Measurements from ENCODE around the gene MILR1.

GRCh38 chr17:64411999-64412771, 36.7 kb upstream of the MILR1 start:
- TF ChIP-seq EZH2 (IDR thresholded peaks at IDR 0.05) = no peak
- TF ChIP-seq POLR2AphosphoS5 (IDR thresholded peaks at IDR 0.05; ENCODE audit: borderline replicate concordance, low read depth, low read length) = no peak

Measured in SK-N-MC (cell line).